COLO668 (cell line): ENCODE results near the gene LDLRAD4.

Experiments
- DNase-seq: peaks from one replicate; lab custom pipeline; 2025; ENCODE audit not compliant: unreplicated experiment; lab: John Stamatoyannopoulos, UW

LDLRAD4 gene

GRCh38 chr18:13366962-13367892 lies 148.7 kb downstream of the LDLRAD4 start:
- no peak for DNase-seq

- no peak for DNase-seq
Measured at GRCh38 chr18:13368080-13368813, 149.7 kb downstream of the LDLRAD4 start.

DNA sequence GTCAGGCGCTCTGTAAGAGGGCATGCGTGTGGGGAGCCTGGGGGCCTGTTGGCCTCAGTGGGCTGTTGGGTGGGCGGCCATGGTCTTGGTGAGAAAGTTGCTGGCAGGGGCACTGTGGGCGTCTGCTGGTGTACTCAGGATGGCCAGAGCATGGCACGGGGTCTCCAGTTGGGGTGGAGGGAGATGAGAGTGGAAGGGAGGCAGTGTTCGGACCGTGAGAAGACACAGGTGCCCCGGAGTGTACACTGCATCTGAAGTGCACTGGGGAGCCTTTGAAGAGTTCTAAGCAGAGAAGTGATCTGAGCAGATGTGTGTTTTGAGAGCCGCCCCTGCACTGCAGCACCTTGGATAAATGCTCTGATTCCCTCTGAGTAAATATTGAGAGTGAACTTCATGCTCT lies 150.8 kb downstream of the LDLRAD4 start:
- no peak for DNase-seq

DNA sequence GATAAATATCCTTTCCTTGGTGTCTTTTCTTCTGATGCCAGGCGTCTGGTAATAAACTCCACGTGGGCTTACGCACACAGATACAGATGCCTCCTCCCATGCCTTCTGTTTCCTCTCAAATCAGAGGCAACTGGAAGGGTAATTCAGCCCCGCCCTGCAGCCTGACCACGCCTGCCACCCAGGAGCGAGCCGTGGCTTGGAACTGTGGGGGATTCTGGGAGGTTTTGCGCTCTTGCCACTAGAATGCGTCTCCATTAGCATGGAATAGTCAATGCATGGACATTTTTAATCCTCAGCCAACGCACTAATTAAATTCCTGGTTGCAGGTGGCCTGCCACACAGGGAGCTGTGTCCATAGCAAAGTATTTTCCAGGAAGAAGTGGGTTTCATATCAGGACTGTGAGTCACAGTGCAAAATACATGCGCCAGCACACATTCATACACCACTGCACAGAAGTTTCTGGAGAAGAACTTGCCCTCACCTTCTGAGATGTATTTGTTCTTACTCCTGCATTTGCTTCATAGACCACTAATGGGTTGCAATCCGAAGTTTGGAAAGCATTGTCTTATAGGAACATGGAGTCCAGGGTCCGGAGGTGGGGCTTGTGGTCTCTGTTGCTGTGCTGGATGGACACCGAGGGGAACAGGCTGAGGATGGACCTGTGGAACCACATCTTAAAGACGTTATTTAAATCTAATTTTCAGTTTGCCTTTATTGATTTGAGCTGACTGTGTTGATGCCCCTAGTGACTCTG lies 151.4 kb downstream of the LDLRAD4 start:
- no peak for DNase-seq

DNA sequence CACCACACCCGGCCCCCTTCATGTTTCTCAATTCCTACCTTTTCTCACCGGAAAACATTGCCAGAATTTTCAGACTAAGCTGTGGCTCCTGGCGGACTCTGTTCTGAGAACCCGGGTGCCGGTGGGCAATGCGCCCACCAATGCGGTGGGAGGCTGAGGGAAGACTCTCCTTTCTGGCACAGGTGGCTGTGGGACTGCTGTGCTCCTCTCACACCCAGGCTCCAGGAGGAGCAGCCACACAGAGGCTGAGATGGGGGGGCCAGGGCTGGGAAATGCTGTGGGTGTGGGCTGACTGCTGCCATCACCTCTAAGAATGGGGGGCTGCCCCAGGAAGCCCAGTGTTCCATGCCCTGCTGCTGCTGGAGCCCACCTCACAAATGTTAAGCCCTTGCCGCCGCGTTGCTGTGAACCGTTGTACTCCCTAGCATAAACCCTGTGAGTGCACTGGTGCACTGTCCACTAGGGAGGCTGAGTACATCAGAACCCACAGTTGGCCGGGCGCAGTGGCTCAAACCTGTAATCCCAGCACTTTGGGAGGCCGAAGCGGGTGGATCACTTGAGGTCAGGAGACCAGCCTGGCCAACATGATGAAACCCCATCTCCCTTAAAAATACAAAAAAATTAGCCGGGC lies 152.6 kb downstream of the LDLRAD4 start:
- no peak for DNase-seq

- DNase-seq: no peak
Measured at GRCh38 chr18:13371689-13372418, 153.3 kb downstream of the LDLRAD4 start.

- DNase-seq: no peak
Measured at GRCh38 chr18:13372531-13372951, 154.0 kb downstream of the LDLRAD4 start.

DNA sequence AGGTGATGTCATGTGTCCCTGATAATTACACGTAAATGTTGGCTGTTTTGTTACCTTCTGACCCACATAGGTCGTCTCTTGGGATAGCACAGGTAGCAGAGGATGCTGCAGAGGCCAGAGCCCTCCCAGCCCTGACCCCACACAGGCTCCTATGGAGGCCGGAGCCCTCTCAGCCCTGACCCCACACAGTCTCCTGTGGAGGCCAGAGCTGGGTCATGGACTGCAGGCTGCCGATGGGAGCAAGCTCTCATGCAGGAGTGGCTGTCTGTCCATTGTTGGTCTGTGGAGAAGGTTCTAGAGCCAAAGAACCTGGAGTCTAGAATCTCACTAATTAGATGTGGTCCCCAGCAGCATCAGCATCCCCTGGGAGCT lies 155.5 kb downstream of the LDLRAD4 start:
- no peak for DNase-seq

DNA sequence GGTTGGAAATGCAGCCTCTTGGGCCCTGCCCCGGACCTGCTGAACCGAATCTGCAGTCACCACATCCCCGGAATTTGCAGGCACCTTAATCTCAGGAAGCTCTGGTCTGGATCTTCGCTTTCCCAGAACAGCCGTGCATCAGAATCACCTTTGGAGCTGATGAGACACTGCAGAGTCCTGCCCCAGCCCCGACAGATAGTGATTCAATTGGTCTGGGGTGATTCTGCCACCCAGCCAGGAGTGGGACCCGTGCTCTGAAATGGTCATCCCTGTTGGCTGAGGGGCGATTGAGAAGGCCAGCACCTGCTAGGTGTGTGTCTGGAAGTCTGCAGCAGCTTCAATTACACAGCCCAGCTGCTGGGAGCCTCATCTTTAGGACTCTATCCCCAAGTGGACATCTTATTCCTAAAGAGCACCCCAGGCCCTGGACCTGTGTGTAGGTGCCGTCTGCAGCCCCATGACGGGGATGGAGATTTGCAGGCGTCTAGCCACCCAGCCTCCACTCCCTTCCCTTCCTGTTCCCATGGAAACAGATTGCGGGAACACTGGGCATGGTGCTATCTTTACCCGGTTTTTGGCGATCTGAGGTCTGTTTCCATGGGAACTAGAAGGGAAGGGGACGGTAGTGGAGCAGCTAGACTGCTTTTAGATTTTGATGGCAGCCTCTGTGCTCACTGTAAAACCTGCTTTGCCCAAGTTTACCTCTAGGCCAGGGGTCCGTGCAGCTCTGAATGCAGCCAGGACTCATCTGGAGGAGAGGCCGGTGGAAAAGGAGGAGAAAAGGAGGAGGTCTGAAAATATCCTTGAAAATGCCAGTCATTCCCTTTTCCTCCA lies 156.1 kb downstream of the LDLRAD4 start:
- DNase-seq: no peak

DNA sequence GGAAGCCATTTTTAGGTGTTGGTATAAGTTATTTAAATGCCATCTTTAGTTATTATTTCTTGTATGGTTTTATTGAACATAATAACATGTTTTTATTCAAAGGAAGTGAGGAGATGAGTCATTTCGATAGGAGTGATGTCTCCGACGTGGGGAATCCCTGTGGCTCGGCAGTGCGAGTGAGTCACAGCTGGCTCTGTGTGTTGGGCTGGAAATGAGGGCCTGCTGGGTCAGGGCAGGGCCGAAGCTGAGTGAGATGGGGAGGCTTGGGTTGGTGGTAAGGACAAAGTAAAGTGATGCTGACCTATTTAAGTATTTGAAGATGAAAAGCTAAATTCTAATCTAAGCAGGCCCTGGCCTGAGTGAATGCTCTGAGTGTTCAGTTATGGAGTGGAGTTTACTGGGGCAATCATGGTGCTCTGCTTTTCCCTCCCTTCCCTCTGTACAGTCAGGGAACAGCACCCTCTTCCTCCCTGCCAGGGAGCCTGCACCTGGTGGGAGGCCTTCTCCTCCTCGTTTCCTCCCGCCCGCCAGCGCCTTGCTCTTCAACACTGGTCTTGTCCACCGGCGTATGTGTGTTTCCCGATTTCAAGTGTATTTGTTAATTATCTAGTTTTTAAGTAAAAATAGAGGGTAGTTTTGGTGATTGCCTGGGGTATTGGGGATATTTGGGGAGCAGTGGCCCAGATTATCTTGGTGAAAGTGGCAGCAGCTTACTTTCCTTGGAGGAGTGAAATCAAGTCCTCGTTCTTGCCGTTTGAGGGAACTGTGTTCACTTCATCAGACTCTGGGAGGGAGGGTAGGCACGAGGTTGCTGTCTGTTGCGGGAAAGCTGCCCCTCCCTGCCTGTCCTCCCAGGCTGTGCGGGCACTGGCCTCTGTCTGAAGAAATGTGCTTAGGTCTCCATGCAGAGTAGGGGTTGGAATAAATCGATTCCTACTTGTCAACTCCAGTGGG lies 157.0 kb downstream of the LDLRAD4 start:
- peak; percentile 46 for DNase-seq

DNA sequence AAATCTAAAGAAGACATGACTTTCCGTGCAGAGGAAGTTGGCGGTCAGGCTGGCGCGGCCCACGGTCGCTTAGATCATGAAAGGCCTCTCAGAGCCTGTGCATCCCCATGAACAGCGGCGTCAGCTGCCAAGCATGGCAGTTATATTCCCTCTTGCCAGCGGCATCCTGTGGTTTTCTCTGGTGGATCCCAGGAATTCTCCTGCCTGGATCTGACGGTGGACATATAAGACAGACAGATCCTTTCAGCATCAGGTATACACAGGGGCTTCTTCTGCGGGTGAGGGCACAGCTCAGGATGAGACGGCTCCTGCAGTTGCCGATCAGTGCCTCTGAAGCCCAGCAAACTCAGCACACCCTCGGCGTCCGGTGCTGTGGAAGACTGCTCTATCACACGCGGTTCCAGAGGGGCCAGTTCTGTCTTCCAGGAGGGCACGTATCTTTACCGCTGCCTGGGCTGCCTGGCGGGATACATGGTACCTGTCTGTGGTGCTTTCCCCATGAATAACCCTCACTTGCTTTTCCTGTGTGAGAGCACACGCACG lies 157.8 kb downstream of the LDLRAD4 start:
- no peak for DNase-seq

DNA sequence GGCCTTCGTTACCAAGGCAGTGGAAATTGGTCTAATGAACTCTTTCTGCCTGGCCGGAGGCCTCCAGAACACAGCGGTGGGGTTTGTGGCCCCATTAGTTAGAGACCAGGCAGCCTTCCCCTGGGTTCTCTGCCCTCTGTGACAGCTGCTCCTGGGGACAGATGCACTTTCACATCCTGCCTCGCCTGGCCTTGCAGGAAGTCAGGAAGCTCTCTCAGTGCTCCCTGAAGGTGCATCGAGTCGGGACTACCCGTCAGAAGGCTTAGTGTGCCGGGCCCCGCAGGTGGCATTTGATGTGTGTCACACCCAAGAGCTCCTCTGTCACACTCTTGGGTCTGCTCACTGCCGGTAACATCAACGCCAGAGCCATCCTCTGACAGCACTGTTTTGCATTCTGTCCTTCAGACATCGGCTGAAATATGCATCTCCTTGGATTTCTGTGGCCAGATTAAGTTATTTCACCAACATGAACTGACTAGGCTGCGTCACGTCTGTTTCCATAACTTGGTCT lies 158.3 kb downstream of the LDLRAD4 start:
- no peak for DNase-seq

DNA sequence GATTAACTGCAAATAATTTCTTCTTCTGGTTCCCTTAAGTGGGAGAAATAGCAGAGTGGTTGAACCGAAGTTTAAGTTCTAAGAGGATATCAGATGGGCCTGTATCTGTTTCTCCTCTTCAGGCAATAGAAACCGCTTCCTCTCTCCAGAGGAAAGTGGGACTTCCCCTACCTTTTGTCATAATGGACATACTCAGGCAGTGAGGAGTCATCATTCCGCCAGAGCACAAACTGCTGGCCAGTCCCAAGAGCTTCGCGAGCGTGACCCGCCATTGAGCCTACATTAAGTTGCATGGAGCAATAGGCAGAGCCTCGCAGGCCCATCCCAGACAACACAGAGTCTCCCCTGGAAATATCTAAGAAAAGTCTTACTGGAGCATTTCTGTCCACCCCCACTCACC lies 158.9 kb downstream of the LDLRAD4 start:
- DNase-seq: peak; percentile 44

DNA sequence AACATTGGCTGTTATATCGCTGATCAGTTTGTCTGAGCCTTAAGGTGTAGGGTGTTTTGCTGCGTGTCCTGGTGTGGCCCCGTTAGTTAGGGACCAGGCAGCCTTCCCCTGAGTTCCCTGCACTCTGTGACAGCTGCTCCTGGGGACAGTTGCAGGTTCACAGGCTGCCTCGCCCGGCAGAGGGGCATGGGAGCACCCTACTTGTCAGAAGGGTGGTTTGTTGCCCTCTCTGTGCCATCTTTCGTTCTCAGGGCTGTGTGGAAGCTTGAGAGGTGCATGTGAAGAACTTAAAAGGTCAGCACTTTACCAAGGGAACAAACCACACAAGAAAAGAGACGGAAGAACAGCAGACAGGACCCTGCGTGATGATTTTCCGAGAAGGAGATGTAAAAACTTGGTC lies 159.6 kb downstream of the LDLRAD4 start:
- DNase-seq: no peak

DNA sequence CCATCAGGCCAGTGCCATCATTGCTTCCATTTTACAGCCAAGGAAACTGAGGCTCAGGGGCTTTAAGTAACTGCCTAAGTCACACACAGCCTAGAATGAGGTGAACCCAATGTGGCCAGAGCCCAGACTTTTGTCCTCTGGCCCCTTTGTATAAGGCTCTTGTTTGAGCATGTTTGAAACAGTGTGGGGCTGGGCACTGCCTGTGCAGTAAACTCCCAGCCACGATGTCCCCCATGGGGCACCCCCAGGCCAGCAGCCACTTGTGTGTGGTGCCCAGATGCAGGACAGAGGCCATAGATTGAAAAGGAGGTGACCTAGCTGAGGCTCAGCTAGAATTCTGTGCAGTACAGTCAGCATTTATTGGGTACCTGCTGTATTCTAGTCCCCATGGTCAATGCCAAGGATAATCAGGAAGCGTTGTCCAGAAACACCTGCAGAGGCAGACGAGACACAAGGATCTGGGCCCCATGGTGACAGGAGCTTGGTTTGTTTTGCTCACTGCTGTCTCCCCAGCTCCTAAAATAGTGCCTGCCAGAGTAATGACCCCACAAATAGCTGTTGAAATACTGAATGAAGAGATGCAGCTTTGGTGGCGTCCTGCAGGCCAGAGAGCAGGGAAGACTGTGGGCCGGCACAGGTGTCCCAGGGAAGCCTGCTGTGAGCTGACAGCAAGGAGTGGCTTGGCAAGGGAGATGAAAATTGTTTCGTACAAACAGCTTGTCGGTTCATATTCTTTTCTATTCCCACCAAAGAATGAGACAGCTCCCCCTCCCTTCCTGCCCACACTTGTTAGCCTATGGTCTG lies 160.7 kb downstream of the LDLRAD4 start:
- peak; percentile 36 for DNase-seq

GRCh38 chr18:13379930-13380690 lies 161.6 kb downstream of the LDLRAD4 start:
- DNase-seq: no peak
